Vagina (tissue), 2 donors: ENCODE results near the gene ZNF174. TPM values are rescaled to one million over a fixed set of nuclear protein-coding genes. Genes with fewer than 3 reads are reported as not detected.

Source experiments
- DNase-seq, 2 donors: peaks; one replicate each; pipeline ENCODE4 v3.0.0-alpha.2; 2017; ENCODE audit errors: extremely low spot score in 2 of 2
- H3K27ac ChIP-seq: fragments of 200-600 bp; sonication (generic); one replicate; pipeline ENCODE4 v1.5.1; 2019
- H3K27me3 ChIP-seq: fragments of 200-600 bp; sonication (generic); one replicate; pipeline ENCODE4 v1.5.1; 2019
- H3K36me3 ChIP-seq, 2 donors: fragments of 200-600 bp; sonication (generic); one replicate each; pipeline ENCODE4 v1.5.1; 2017 to 2019
- H3K4me1 ChIP-seq: fragments of 200-600 bp; sonication (generic); one replicate; pipeline ENCODE4 v1.5.1; 2019
- H3K4me3 ChIP-seq, 2 donors: fragments of 200-600 bp; sonication (generic); 1 replicate in 1 of 2; 2 replicates in 1 of 2; pipeline ENCODE4 v1.5.1; 2016 to 2019
- H3K9me3 ChIP-seq: fragments of 200-600 bp; sonication (generic); one replicate; pipeline ENCODE4 v1.5.1; 2019
- CTCF ChIP-seq, 3 experiments: fragments of 450-650 bp in 2 of 3; fragments of 200-600 bp in 1 of 3; sonication (generic) in 1 of 3; IDR thresholded peaks; one replicate each; pipeline ENCODE4 v1.5.1; 2017 to 2019; ENCODE audit warnings: antibody characterized with exemption in 3 of 3, mild to moderate bottlenecking in 2 of 3, moderate library complexity in 2 of 3
- POLR2A ChIP-seq, 2 donors: fragments of 450-650 bp; IDR thresholded peaks; one replicate each; pipeline ENCODE4 v1.6.1; 2017; ENCODE audit warnings: antibody characterized with exemption in 2 of 2, mild to moderate bottlenecking in 2 of 2, moderate library complexity in 2 of 2
- POLR2AphosphoS5 ChIP-seq, 2 donors: sonication (generic); formaldehyde crosslinking; IDR thresholded peaks; one replicate each; pipeline ENCODE4 v1.9.0; 2017; ENCODE audit warnings: antibody characterized with exemption in 2 of 2, mild to moderate bottlenecking in 2 of 2, low read depth in 1 of 2; ENCODE audit not compliant: insufficient read depth in 1 of 2
- intact Hi-C: fragments of 100-400 bp; cut with DNase I; formaldehyde crosslinking; loops from one replicate; pipeline ENCODE4 v1.15.1; 2023
- total RNA-seq: library from RNA; depleted of rRNA; stranded (reverse); fragments of >200 nt; gene quantifications from one replicate; pipeline ENCODE4 v1.2.3, GENCODE V29; 2016

ZNF174 gene
- total RNA-seq, 1 donor from 2014 or later, result 14.0 TPM

- no peak overlapping the region for H3K27ac ChIP-seq
- peaks cover 0 to 19% of the 10 kb centered on the region in 2 donors for H3K36me3 ChIP-seq
- no peaks in the 10 kb centered on the region for H3K27me3 ChIP-seq
- H3K4me3 ChIP-seq, result no peak overlapping the region
- intact Hi-C loops, result no loop called here
- TF ChIP-seq POLR2AphosphoS5 (IDR thresholded peaks at IDR 0.05; ENCODE audit: insufficient read depth in 1 of 2, low read depth in 1 of 2) (no peak), POLR2A (IDR thresholded peaks at IDR 0.05) (no peak), CTCF (IDR thresholded peaks at IDR 0.05) (no peak)
- no peak for DNase-seq
- no peaks in the 10 kb centered on the region for H3K4me1 ChIP-seq
- peaks cover 50% of the 10 kb centered on the region for H3K9me3 ChIP-seq
Measured at GRCh38 chr16:3377917-3378316, 23.1 kb upstream of the ZNF174 start.

- no peaks in the 10 kb centered on the region for H3K4me1 ChIP-seq
- H3K27ac ChIP-seq, result no peak overlapping the region
- no peak for DNase-seq
- intact Hi-C loops, result loop anchor here (10.0 kb wide), 1 partner anchor 68 kb away; no protein-coding TSS in a partner anchor
- H3K36me3 ChIP-seq, result peaks cover 0 to 55% of the 10 kb centered on the region in 2 donors
- no peaks in the 10 kb centered on the region for H3K27me3 ChIP-seq
- H3K9me3 ChIP-seq, result peaks cover 74% of the 10 kb centered on the region
- TF ChIP-seq CTCF (IDR thresholded peaks at IDR 0.05) (no peak), POLR2AphosphoS5 (IDR thresholded peaks at IDR 0.05; ENCODE audit: insufficient read depth in 1 of 2, low read depth in 1 of 2) (no peak), POLR2A (IDR thresholded peaks at IDR 0.05) (no peak)
- no peak overlapping the region for H3K4me3 ChIP-seq
Measured at GRCh38 chr16:3383045-3383448, 18.0 kb upstream of the ZNF174 start.

- no peak overlapping the region for H3K27ac ChIP-seq
- no peak overlapping the region for H3K4me3 ChIP-seq
- peaks cover 2 to 82% of the 10 kb centered on the region in 2 donors for H3K36me3 ChIP-seq
- no peaks in the 10 kb centered on the region for H3K27me3 ChIP-seq
- no peaks in the 10 kb centered on the region for H3K4me1 ChIP-seq
- intact Hi-C loops, result loop anchor here (10.0 kb wide), 1 partner anchor 74 kb away; no protein-coding TSS in a partner anchor
- peaks cover 54% of the 10 kb centered on the region for H3K9me3 ChIP-seq
- TF ChIP-seq POLR2AphosphoS5 (IDR thresholded peaks at IDR 0.05; ENCODE audit: insufficient read depth in 1 of 2, low read depth in 1 of 2), result no peak
- TF ChIP-seq CTCF (IDR thresholded peaks at IDR 0.05), result no peak
- TF ChIP-seq POLR2A (IDR thresholded peaks at IDR 0.05), result no peak
- DNase-seq, result no peak
Measured at GRCh38 chr16:3388325-3388724, 12.7 kb upstream of the ZNF174 start.

GRCh38 chr16:3389663-3390338 lies 11.2 kb upstream of the ZNF174 start:
- intact Hi-C loops, result loop anchor here (10.0 kb wide), 1 partner anchor 75 kb away; no protein-coding TSS in a partner anchor
- peaks cover 4 to 82% of the 10 kb centered on the region in 2 donors for H3K36me3 ChIP-seq
- no peaks in the 10 kb centered on the region for H3K27me3 ChIP-seq
- no peak for TF ChIP-seq POLR2AphosphoS5 (IDR thresholded peaks at IDR 0.05; ENCODE audit: insufficient read depth in 1 of 2, low read depth in 1 of 2)
- TF ChIP-seq CTCF (IDR thresholded peaks at IDR 0.05), result no peak
- TF ChIP-seq POLR2A (IDR thresholded peaks at IDR 0.05), result no peak
- peaks cover 44% of the 10 kb centered on the region for H3K9me3 ChIP-seq
- no peak overlapping the region for H3K27ac ChIP-seq
- no peak overlapping the region for H3K4me3 ChIP-seq
- no peak for DNase-seq
- no peaks in the 10 kb centered on the region for H3K4me1 ChIP-seq

GRCh38 chr16:3400446-3400778 lies 603 bp upstream of the ZNF174 start:
- H3K36me3 ChIP-seq, result peaks cover 0 to 56% of the 10 kb centered on the region in 2 donors
- peaks cover 6% of the 10 kb centered on the region for H3K9me3 ChIP-seq
- H3K4me1 ChIP-seq, result peaks cover 34% of the 10 kb centered on the region
- no peak for TF ChIP-seq POLR2A (IDR thresholded peaks at IDR 0.05)
- no peak for TF ChIP-seq POLR2AphosphoS5 (IDR thresholded peaks at IDR 0.05; ENCODE audit: insufficient read depth in 1 of 2, low read depth in 1 of 2)
- TF ChIP-seq CTCF (IDR thresholded peaks at IDR 0.05), result no peak
- H3K27me3 ChIP-seq, result no peaks in the 10 kb centered on the region
- intact Hi-C loops, result no loop called here
- peak overlapping the region; percentile 31 for H3K27ac ChIP-seq
- H3K4me3 ChIP-seq, result peak overlapping the region; percentile 72 to 98
- DNase-seq, result no peak
